Measurements from ENCODE around the gene SLC7A4. TPM values are rescaled to one million over a fixed set of nuclear protein-coding genes. Genes with fewer than 3 reads are reported as not detected.
"Not testable (repeated sequence)": the region's sequence is repeated elsewhere in the genome, so short reads cannot be mapped to it uniquely, and the experiment has no call there.

Gene SLC7A4
- polyA plus RNA-seq: not detected

- peaks cover 24% of the 10 kb centered on the region for H3K27me3 Mint-ChIP-seq
- H3K36me3 Mint-ChIP-seq: no peaks in the 10 kb centered on the region
- no peaks in the 10 kb centered on the region for H3K9me3 Mint-ChIP-seq
- H3K4me1 Mint-ChIP-seq: peaks cover 0 to 2% (median 0%) of the 10 kb centered on the region in 3 donors
- no peak within 1 kb of the TSS for H3K4me3 Mint-ChIP-seq
- no peak within 1 kb of the TSS for H3K27ac Mint-ChIP-seq
These were observed at the start of gene SLC7A4 for GRCh38 chr22:21032037-21032867. Gene SLC7A4, minus strand, starts transcription at chr22:21032561. Its CDS starts 749 bp downstream, at chr22:21031812.

GRCh38 chr22:21080435-21081137 is 48.2 kb upstream of the SLC7A4 start:
- Mint-ChIP-seq H3K9me3 (no peaks in the 10 kb centered on the region), H3K36me3 (peaks cover 2% of the 10 kb centered on the region), H3K27ac (no peak overlapping the region), H3K4me3 (no peak overlapping the region), H3K4me1 (no peaks in the 10 kb centered on the region), H3K27me3 (peaks cover 4% of the 10 kb centered on the region)

GRCh38 chr22:21079493-21079892 is 47.1 kb upstream of the SLC7A4 start:
- H3K36me3 Mint-ChIP-seq: no peaks in the 10 kb centered on the region
- no peak overlapping the region for H3K27ac Mint-ChIP-seq
- peaks cover 4% of the 10 kb centered on the region for H3K27me3 Mint-ChIP-seq
- no peak overlapping the region for H3K4me3 Mint-ChIP-seq
- H3K4me1 Mint-ChIP-seq: peaks cover 0 to 1% (median 0%) of the 10 kb centered on the region in 3 donors
- no peaks in the 10 kb centered on the region for H3K9me3 Mint-ChIP-seq

- peaks cover 0 to 1% (median 0%) of the 10 kb centered on the region in 3 donors for H3K4me1 Mint-ChIP-seq
- H3K36me3 Mint-ChIP-seq: no peaks in the 10 kb centered on the region
- H3K27ac Mint-ChIP-seq: no peak overlapping the region
- H3K4me3 Mint-ChIP-seq: no peak overlapping the region
- H3K9me3 Mint-ChIP-seq: no peaks in the 10 kb centered on the region
- H3K27me3 Mint-ChIP-seq: peaks cover 4% of the 10 kb centered on the region
These were observed 46.6 kb upstream of the SLC7A4 start for GRCh38 chr22:21078916-21079315.

GRCh38 chr22:21077884-21078508 is 45.6 kb upstream of the SLC7A4 start:
- H3K4me1 Mint-ChIP-seq: peaks cover 0 to 1% (median 0%) of the 10 kb centered on the region in 3 donors
- H3K9me3 Mint-ChIP-seq: no peaks in the 10 kb centered on the region
- H3K4me3 Mint-ChIP-seq: no peak overlapping the region
- H3K36me3 Mint-ChIP-seq: no peaks in the 10 kb centered on the region
- peaks cover 3% of the 10 kb centered on the region for H3K27me3 Mint-ChIP-seq
- no peak overlapping the region for H3K27ac Mint-ChIP-seq

- H3K36me3 Mint-ChIP-seq: no peaks in the 10 kb centered on the region
- H3K27ac Mint-ChIP-seq: no peak overlapping the region
- H3K4me3 Mint-ChIP-seq: no peak overlapping the region
- no peaks in the 10 kb centered on the region for H3K9me3 Mint-ChIP-seq
- H3K4me1 Mint-ChIP-seq: peaks cover 0 to 1% (median 0%) of the 10 kb centered on the region in 3 donors
- H3K27me3 Mint-ChIP-seq: peaks cover 4% of the 10 kb centered on the region
These were observed 44.7 kb upstream of the SLC7A4 start for GRCh38 chr22:21076912-21077625.

- Mint-ChIP-seq H3K27me3 (peaks cover 4% of the 10 kb centered on the region), H3K4me1 (peaks cover 0 to 1% (median 0%) of the 10 kb centered on the region in 3 donors), H3K27ac (no peak overlapping the region), H3K9me3 (no peaks in the 10 kb centered on the region), H3K4me3 (no peak overlapping the region), H3K36me3 (no peaks in the 10 kb centered on the region)
These were observed 43.3 kb upstream of the SLC7A4 start for GRCh38 chr22:21075516-21076138.

GRCh38 chr22:21074102-21074715 is 41.8 kb upstream of the SLC7A4 start:
- peaks cover 0 to 2% (median 1%) of the 10 kb centered on the region in 3 donors for H3K4me1 Mint-ChIP-seq
- no peaks in the 10 kb centered on the region for H3K9me3 Mint-ChIP-seq
- no peak overlapping the region for H3K4me3 Mint-ChIP-seq
- no peak overlapping the region for H3K27ac Mint-ChIP-seq
- peaks cover 3% of the 10 kb centered on the region for H3K36me3 Mint-ChIP-seq
- H3K27me3 Mint-ChIP-seq: peaks cover 5% of the 10 kb centered on the region

- H3K27me3 Mint-ChIP-seq: peaks cover 7% of the 10 kb centered on the region
- H3K9me3 Mint-ChIP-seq: no peaks in the 10 kb centered on the region
- H3K4me1 Mint-ChIP-seq: peaks cover 0 to 2% (median 1%) of the 10 kb centered on the region in 3 donors
- H3K27ac Mint-ChIP-seq: no peak overlapping the region
- no peak overlapping the region for H3K4me3 Mint-ChIP-seq
- peaks cover 3% of the 10 kb centered on the region for H3K36me3 Mint-ChIP-seq
These were observed 41.1 kb upstream of the SLC7A4 start for GRCh38 chr22:21073482-21073881.

GRCh38 chr22:21073023-21073422 is 40.7 kb upstream of the SLC7A4 start:
- peaks cover 8% of the 10 kb centered on the region for H3K27me3 Mint-ChIP-seq
- no peak overlapping the region for H3K27ac Mint-ChIP-seq
- no peaks in the 10 kb centered on the region for H3K9me3 Mint-ChIP-seq
- H3K4me3 Mint-ChIP-seq: no peak overlapping the region
- peaks cover 0 to 2% (median 1%) of the 10 kb centered on the region in 3 donors for H3K4me1 Mint-ChIP-seq
- H3K36me3 Mint-ChIP-seq: peaks cover 3% of the 10 kb centered on the region

- not testable (repeated sequence) for H3K27me3 Mint-ChIP-seq, H3K36me3 Mint-ChIP-seq, H3K4me1 Mint-ChIP-seq, H3K9me3 Mint-ChIP-seq, H3K4me3 Mint-ChIP-seq, H3K27ac Mint-ChIP-seq
These were observed 39.4 kb upstream of the SLC7A4 start for GRCh38 chr22:21071796-21072195.

- Mint-ChIP-seq H3K4me1 (peaks cover 0 to 2% (median 1%) of the 10 kb centered on the region in 3 donors), H3K9me3 (no peaks in the 10 kb centered on the region), H3K4me3 (no peak overlapping the region), H3K27ac (no peak overlapping the region), H3K36me3 (peaks cover 3% of the 10 kb centered on the region), H3K27me3 (peaks cover 6% of the 10 kb centered on the region)
These were observed 38.6 kb upstream of the SLC7A4 start for GRCh38 chr22:21070690-21071615.

GRCh38 chr22:21069375-21069774 is 37.0 kb upstream of the SLC7A4 start:
- H3K4me1 Mint-ChIP-seq: peaks cover 0 to 2% (median 0%) of the 10 kb centered on the region in 3 donors
- no peak overlapping the region for H3K27ac Mint-ChIP-seq
- H3K27me3 Mint-ChIP-seq: peaks cover 6% of the 10 kb centered on the region
- H3K36me3 Mint-ChIP-seq: peaks cover 3% of the 10 kb centered on the region
- H3K4me3 Mint-ChIP-seq: no peak overlapping the region
- H3K9me3 Mint-ChIP-seq: no peaks in the 10 kb centered on the region
